Measurements from ENCODE around the gene CRTAC1. TPM values are rescaled to one million over a fixed set of nuclear protein-coding genes. Genes with fewer than 3 reads are reported as not detected.

Gene CRTAC1
- total and polyA plus RNA-seq, 8 donors: 0.24 to 1.3 (median 0.81) TPM

- no peaks in the 10 kb centered on the region for H3K27me3 ChIP-seq
- DNase-seq (peak in 1 of 6 donors; percentile 12), FAIRE-seq (no peak), ATAC-seq (no peak)
- H3K9me3 ChIP-seq: no peaks in the 10 kb centered on the region
- TF ChIP-seq CTCF (IDR thresholded peaks at IDR 0.05): no peak
- H3K36me3 ChIP-seq: no peaks in the 10 kb centered on the region
- H3K4me1 ChIP-seq: no peaks in the 10 kb centered on the region
- H3K4me3 ChIP-seq: no peak overlapping the region
- 26 to 45% methylated on average over 5 of the region's 5 CpGs for WGBS, 2 donors
- intact Hi-C loops (cut with DNase I): no loop called here
- H3K27ac ChIP-seq: no peak overlapping the region
Observed at GRCh38 chr10:97939446-97939990, 90.9 kb downstream of the CRTAC1 start.

DNA sequence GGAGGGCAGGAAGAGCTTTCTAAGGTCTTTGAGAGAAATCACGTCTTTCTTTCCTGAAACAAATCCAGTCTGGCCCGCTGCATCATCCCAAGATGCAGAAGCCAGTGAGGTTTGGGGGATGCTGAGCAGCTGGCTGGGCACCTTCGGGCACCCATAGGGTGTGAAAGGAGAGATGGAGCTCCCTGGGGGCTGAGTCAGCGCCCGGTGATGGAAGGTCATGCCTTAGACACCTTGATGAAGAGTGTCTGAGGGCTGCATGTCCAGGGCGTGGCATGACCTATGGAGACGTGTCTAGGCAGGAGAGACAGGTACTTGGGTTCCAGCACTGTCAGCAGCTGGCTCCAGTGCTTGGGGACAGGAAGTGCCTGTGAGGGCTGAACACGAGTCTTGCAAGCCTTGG lies 92.5 kb downstream of the CRTAC1 start:
- peak in 1 of 6 donors; percentile 16 for DNase-seq
- no peak for TF ChIP-seq CTCF (IDR thresholded peaks at IDR 0.05)
- no peak for ATAC-seq
- intact Hi-C loops (cut with DNase I): no loop called here
- H3K4me3 ChIP-seq: no peak overlapping the region
- H3K9me3 ChIP-seq: no peaks in the 10 kb centered on the region
- no peak overlapping the region for H3K27ac ChIP-seq
- no peaks in the 10 kb centered on the region for H3K27me3 ChIP-seq
- no peaks in the 10 kb centered on the region for H3K4me1 ChIP-seq
- no peaks in the 10 kb centered on the region for H3K36me3 ChIP-seq
- 64 to 71% methylated on average over 8 of the region's 8 CpGs for WGBS, 2 donors
- FAIRE-seq: no peak

DNA sequence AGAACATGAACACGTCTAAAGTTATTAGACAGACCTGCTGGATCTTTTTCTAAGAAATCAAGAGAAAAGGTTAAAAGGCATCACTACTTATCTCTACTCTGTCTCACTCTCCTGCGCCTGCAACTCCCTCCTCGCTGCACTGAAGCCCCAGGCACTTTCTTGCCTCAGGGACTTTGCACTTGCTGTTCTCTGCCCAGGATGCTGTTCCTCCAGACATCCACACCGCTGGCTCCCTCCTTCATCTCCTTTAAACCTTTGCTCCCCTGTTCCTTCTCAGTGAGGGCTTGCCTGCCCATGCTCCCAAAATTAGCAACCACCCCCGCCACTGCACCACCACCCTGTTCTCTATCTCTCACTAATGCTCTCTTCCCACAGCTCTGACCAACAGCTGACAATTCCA lies 93.4 kb downstream of the CRTAC1 start:
- intact Hi-C loops (cut with DNase I): no loop called here
- no peak overlapping the region for H3K4me3 ChIP-seq
- H3K9me3 ChIP-seq: no peaks in the 10 kb centered on the region
- no peak overlapping the region for H3K27ac ChIP-seq
- H3K4me1 ChIP-seq: no peaks in the 10 kb centered on the region
- ATAC-seq (no peak), FAIRE-seq (no peak), DNase-seq (peak in 1 of 6 donors; percentile 18)
- no peaks in the 10 kb centered on the region for H3K27me3 ChIP-seq
- no peaks in the 10 kb centered on the region for H3K36me3 ChIP-seq
- WGBS, 2 donors: 72 to 88% methylated on average over 5 of the region's 5 CpGs
- no peak for TF ChIP-seq CTCF (IDR thresholded peaks at IDR 0.05)

DNA sequence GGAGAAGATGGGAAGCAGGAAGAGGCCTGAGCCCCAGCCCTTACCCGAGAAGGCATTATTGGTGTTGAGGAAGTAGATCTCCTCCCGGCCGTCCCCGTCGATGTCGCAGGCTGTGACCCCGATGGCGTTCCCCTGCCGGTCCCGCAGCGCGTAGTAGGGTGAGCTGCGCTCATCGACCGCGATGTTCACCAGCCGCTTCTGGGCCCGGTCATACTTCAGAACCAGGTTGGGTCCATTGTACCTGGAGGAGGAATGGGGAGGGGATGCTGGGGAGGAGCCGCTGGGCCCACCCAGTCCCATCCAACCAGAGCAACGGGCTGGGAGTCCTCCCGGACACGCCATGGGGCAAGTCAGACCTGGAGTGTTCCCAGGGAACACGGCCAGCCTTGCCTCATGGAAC lies 94.3 kb downstream of the CRTAC1 start:
- no peaks in the 10 kb centered on the region for H3K36me3 ChIP-seq
- TF ChIP-seq CTCF (IDR thresholded peaks at IDR 0.05): no peak
- no peak for FAIRE-seq
- no peaks in the 10 kb centered on the region for H3K27me3 ChIP-seq
- H3K4me3 ChIP-seq: no peak overlapping the region
- peak in 1 of 6 donors; percentile 45 for DNase-seq
- H3K27ac ChIP-seq: no peak overlapping the region
- WGBS, 2 donors: 75 to 84% methylated on average over 23 of the region's 23 CpGs
- no peak for ATAC-seq
- no peaks in the 10 kb centered on the region for H3K9me3 ChIP-seq
- no peaks in the 10 kb centered on the region for H3K4me1 ChIP-seq
- intact Hi-C loops (cut with DNase I): no loop called here

DNA sequence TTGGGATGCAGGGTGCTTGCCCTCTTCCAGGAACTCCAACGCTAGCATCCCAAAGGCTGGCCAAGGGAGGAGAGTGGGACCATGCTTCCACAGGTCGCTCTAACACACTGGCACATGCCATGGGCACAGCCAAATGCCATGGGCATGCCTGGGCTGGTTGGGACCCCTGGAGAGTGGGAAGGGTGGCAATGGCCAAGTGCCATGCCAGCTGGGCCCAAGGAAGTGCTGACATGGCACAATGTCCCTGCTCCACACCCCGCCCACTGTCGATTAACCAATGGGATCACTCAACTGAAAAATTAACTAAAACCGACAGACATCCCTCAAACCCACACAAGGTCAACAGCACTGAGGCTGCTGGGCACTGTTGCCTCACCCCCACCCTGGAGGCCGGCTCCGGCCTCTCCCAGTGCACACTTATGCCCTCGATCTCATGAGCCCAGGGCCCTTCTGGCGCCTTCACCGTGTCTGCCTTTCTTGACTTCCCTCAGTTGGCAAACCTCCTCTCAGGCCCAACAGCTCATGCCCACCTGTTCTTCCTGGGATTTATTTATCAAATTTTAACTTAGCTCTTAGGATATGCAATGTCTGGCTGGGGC lies 97.4 kb downstream of the CRTAC1 start:
- no peak for ATAC-seq
- Histone ChIP-seq H3K9me3 (no peaks in the 10 kb centered on the region), H3K27ac (no peak overlapping the region), H3K36me3 (no peaks in the 10 kb centered on the region), H3K27me3 (no peaks in the 10 kb centered on the region), H3K4me1 (no peaks in the 10 kb centered on the region), H3K4me3 (no peak overlapping the region)
- no peak for FAIRE-seq
- peak in 1 of 6 donors; percentile 23 for DNase-seq
- no peak for TF ChIP-seq CTCF (IDR thresholded peaks at IDR 0.05)
- WGBS, 2 donors: 88 to 91% methylated on average over 9 to 10 of the region's 10 CpGs
- intact Hi-C loops (cut with DNase I): no loop called here
